GM18907 (cell line): ENCODE data around the gene SLC4A9.
A peak's percentile ranks its signal among the peaks of the same experiment; 100 is the strongest.
"Not testable (repeated sequence)": the region's sequence is repeated elsewhere in the genome, so short reads cannot be mapped to it uniquely, and the experiment has no call there.

Experiments used
- ATAC-seq: cut with Tn5 transposase; IDR thresholded peaks from one replicate; pipeline ENCODE4 v1.9.1; 2021; ENCODE audit warnings: mild to moderate bottlenecking, moderate library complexity; ENCODE audit not compliant: unreplicated experiment

The SLC4A9 gene

DNA sequence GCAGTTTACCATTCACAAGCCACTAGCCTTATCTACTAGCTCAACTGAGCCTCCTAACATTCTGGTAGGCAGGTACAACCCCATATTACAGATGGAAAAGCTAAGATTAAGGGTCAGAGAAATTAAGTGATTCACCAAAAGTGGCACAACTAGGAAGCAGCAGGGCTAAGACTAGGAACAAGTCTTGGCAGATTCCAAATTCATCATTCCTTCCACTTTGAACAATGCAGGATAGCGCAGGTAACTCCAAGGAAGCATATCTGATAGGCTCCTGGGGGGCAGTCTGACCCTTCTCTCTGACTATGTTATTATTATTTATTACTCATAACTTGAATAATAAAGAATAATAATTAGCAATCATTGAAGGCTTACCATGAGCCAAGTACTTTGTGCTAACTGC, 22.1 kb upstream of the SLC4A9 start:
- ATAC-seq = no peak

DNA sequence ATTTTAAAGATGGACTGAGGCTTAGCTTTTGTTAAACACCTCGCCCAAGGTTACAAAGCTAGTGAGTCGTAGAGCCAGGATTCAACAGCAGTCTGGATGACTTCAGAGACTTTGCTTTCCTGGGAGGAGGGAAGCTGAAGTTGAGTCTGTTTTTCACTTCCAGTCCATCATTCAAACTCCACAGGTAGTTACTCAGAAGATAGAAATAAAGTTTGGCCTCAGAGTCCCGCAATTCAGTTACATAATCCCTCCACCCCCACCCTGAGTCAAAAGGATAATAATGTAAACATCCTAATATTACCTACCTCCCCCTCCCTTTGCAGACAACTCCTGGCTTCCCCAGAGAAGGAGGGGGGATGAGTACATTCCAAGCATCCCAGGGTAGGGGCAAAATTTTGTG, 21.7 kb upstream of the SLC4A9 start:
- ATAC-seq = no peak

GRCh38 chr5:140338908-140339307, 21.1 kb upstream of the SLC4A9 start:
- ATAC-seq = no peak

DNA sequence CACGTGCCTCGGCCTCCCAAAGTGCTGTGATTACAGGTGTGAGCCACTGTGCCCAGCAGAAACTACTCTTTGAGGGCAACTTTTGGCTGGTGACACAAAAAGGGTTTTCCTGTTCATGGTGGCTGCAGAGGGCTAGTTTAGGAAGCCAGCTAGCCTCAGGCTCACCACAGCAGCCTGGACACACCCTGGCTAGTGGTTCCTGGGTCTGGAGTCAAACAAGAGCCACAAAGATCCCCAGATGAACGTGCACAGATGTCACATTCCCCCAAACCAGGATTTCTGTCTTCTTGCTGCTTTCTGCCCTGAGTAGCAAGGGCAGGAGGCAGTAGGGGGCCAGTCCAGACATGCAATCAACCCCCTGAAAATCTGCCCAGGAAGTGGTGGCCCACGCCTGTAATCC, 20.4 kb upstream of the SLC4A9 start:
- ATAC-seq = no peak

GRCh38 chr5:140340605-140341121, 19.3 kb upstream of the SLC4A9 start:
- no peak for ATAC-seq

GRCh38 chr5:140341591-140341990, 18.4 kb upstream of the SLC4A9 start:
- ATAC-seq = no peak

DNA sequence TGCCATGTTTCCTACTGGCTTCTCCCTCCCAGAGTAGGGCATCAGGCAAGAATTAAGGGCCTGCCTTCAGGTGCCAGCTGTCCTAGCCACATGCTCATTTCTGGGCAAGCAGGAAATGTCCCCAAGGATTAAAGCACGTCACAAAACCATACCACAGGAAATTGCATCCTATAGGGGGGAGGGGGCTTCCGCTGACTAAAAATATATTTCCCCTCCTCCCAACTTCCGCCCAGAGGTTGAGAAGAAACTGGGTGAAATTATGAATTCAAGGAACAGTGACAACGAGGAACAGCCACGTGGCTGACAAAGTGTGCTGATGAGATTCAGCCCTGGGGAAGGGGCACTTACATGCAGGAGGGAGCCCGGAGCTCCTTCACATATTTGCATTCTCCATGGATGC, 17.7 kb upstream of the SLC4A9 start:
- no peak for ATAC-seq

DNA sequence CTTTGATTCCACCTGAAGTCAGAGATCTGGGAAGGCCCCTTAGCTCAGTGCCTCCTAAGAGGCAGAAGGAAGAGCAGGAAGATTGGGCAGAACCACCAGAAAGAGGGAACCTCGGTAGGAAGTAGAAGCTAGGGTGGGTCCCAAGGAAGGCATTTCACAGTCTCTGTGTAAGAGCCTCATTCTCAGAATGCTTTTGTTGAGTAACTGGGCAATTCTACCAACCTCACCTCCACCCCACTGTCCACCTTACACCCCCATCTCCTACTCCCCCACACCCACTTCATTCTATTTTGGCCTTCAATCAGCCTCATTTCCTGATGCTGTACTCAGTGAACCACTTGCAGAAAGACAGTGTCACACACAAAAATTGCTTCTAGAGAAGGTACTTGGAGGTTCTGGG, 17.1 kb upstream of the SLC4A9 start:
- ATAC-seq = no peak

DNA sequence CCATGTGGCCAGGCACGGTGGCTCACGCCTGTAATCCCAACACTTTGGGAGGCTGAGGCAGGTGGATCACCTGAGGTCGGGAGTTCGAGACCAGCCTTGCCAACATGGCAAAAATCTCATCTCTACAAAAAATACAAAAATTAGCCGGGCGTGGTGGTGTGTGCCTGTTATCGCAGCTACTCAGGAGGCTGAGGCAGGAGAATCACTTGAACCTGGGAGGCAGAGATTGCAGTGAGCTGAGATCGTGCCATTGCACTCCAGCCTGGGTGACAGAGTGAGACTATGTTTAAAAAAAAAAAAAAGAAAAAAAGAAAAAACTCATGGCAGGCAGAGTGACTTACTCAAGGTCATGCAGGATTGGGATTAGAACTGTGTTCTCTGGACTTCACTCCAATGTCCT, 16.1 kb upstream of the SLC4A9 start:
- not testable (repeated sequence) for ATAC-seq

DNA sequence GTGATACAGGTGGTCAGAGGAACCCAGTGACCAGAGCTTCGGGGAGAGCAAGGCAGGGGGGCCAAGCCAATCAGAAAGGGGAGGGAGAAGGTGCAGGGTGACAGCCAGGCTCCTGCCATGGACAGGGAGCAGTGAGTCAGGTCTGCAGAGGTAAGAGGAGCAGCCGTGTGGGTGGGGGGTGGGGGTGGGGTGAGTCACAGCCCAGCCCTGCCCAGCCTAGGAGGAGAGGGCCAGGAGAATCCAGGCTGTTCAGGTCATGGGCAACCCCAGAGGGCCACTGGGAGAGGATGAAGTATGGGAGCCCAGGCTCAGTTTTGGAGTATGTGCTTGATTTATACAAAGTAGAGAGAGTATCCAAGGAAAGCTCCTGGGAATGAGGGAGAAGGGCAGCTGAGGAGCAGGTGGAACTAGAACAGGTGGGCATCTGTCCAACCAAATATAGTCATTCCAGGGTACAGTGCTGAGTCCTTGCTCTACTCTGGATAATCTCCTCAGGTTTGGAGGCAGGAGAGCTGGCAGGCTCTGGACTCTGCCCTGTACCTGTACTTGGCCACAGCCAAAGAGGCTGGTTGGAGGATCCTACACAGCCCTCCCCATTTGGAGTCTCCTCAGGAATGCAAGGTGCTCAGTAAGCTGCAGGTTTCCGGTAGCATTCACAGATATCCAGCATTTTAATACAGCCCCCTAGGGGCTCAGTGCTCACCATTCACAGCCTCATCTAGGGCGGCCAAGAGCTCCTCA, 15.1 kb upstream of the SLC4A9 start:
- ATAC-seq = no peak

- peak; percentile 26 for ATAC-seq
Measured at GRCh38 chr5:140345919-140346347, 14.1 kb upstream of the SLC4A9 start.

GRCh38 chr5:140346348-140347221, 13.4 kb upstream of the SLC4A9 start, which contains the start of gene HBEGF:
TSS of gene HBEGF (minus strand) at chr5:140346603. CDS start at chr5:140346328, 275 bp downstream.
- peak; percentile 74 for ATAC-seq

GRCh38 chr5:140347360-140347759, 12.6 kb upstream of the SLC4A9 start:
- no peak for ATAC-seq

- ATAC-seq = no peak
Measured at GRCh38 chr5:140348104-140348503, 11.9 kb upstream of the SLC4A9 start.

GRCh38 chr5:140349244-140349643, 10.8 kb upstream of the SLC4A9 start:
- ATAC-seq = no peak

- ATAC-seq = peak; percentile 52
Measured at GRCh38 chr5:140351609-140352334, 8.2 kb upstream of the SLC4A9 start.

DNA sequence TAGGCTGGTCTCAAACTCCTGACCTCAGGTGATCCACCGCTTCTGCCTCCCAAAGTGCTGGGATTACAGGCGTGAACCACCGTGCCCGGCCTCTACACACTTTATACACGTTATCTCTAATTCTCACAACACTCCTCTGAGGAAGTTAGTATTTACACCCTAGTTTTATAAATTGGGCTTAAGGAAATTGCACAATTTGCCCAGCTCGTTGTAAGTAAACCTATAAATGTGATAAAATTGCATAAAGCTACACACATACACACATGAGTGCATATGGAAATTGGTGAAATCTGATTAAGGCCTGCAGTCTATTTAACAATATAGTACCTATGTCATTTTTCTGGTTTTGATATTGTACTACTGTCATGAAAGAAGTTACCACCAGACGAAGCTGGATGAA, 4.4 kb upstream of the SLC4A9 start:
- ATAC-seq = no peak

DNA sequence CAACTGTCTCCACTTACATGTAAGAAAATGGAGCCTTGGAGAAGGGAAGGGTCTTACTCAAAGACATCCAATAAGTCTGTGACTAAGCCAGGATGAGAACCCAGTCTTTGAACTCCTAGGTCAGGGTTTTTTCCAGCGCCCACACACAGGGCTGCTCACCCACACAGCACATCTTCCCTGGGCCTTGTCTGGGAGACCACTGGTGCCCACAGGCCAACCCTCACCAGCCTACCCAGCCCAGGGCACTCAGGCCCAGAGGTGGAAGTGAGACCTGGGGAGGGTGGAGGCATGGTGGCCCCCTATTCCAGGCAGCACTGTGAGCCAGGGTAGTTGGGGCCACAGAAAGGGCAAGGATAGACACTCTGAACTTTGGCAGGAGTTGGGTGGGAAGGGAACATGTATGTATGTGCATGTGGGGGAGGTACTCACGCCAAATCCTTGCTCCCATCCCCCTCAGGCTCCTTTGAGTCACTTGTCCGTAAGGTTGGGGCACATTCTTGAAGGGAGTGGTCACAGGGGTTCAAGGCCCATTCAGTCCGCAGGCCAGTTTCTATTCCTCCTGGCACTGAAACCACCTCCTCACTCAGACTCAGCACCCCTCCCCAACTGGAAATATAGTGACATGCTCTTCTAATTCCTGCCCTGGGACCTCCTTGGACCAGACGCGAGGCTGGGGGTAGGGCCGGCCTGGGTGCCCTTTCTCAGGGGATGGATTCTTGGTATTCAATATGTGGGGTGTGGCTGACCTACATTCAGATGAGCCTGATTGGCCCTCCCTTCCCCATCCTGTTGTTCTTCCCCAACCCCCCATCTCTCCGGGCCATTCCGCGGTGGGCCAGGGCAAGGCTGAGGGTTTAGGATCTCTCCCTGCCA, 2.9 kb upstream of the SLC4A9 start:
- peak; percentile 4 for ATAC-seq

DNA sequence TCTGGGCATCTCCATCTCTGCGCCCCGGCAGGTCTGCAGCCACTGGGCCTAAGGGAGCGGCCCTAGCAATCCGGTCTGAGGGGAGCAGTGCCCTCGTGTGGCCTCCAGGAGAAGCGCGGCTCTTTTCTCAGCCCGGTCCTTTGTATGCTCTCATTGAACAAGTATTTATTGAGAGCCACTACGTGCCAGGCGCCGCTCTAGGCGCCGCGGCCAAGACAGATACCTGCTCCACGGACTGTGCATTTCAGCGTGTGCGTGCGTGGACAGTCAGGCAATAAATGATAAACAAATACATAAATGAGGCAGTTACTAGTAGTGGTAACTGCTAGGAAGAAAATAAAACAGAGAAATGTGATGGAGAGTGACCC, 2.3 kb upstream of the SLC4A9 start:
- ATAC-seq = peak; percentile 96

GRCh38 chr5:140358738-140359310, 1.2 kb upstream of the SLC4A9 start:
- no peak for ATAC-seq
